Suprapubic skin (tissue), 4 donors: ENCODE results near the gene ISG20L2. TPM values are rescaled to one million over a fixed set of nuclear protein-coding genes. Genes with fewer than 3 reads are reported as not detected.
A peak's percentile ranks its signal among the peaks of the same experiment; 100 is the strongest.

Experiments used
- DNase-seq, 2 donors: peaks; one replicate each; pipeline ENCODE4 v3.0.0-alpha.2; 2019; ENCODE audit warnings: low spot score in 2 of 2
- H3K27ac ChIP-seq: fragments of 200-600 bp; sonication (generic); one replicate; pipeline ENCODE4 v1.5.1; 2019
- H3K27me3 ChIP-seq: fragments of 200-600 bp; sonication (generic); one replicate; pipeline ENCODE4 v1.5.1; 2019
- H3K36me3 ChIP-seq: fragments of 200-600 bp; sonication (generic); one replicate; pipeline ENCODE4 v1.5.1; 2019
- H3K4me1 ChIP-seq: fragments of 200-600 bp; sonication (generic); one replicate; pipeline ENCODE4 v1.5.1; 2019
- H3K4me3 ChIP-seq: fragments of 200-600 bp; sonication (generic); one replicate; pipeline ENCODE4 v1.5.1; 2019; ENCODE audit warnings: mild to moderate bottlenecking
- H3K9me3 ChIP-seq: fragments of 200-600 bp; sonication (generic); one replicate; pipeline ENCODE4 v1.5.1; 2019
- EP300 ChIP-seq: sonication (generic); formaldehyde crosslinking; IDR thresholded peaks from one replicate; pipeline ENCODE4 v1.6.1; 2017; ENCODE audit warnings: antibody characterized with exemption
- POLR2A ChIP-seq, 2 donors: fragments of 450-650 bp; IDR thresholded peaks; one replicate each; pipeline ENCODE4 v1.6.1; 2017; ENCODE audit warnings: antibody characterized with exemption in 2 of 2, mild to moderate bottlenecking in 2 of 2, moderate library complexity in 2 of 2
- POLR2AphosphoS5 ChIP-seq, 3 donors: sonication (generic); formaldehyde crosslinking; IDR thresholded peaks; one replicate each; pipeline ENCODE4 v1.6.1; 2017; ENCODE audit warnings: antibody characterized with exemption in 3 of 3
- WGBS: methylation state at CpG from one replicate; pipeline ENCODE4 v1.1.5; 2018; 5-methylcytosine and 5-hydroxymethylcytosine counted together
- total RNA-seq, 4 donors: library from RNA; depleted of rRNA; stranded (reverse); fragments of >200 nt; gene quantifications; one replicate each; pipeline ENCODE4 v1.1.0, GENCODE V29; 2016
- TF ChIP-seq, protein P1 (sequence below), 2 donors: fragments of 200-600 bp in 1 of 2; fragments of 450-650 bp in 1 of 2; sonication (generic) in 1 of 2; IDR thresholded peaks; one replicate each; pipeline ENCODE4 v1.5.1; 2016 to 2019; ENCODE audit warnings: antibody characterized with exemption in 2 of 2, mild to moderate bottlenecking in 1 of 2, moderate library complexity in 1 of 2

Gene ISG20L2
- total RNA-seq, 4 donors from 2014 or later, result 33.8 to 59.6 (median 38.9) TPM

DNA sequence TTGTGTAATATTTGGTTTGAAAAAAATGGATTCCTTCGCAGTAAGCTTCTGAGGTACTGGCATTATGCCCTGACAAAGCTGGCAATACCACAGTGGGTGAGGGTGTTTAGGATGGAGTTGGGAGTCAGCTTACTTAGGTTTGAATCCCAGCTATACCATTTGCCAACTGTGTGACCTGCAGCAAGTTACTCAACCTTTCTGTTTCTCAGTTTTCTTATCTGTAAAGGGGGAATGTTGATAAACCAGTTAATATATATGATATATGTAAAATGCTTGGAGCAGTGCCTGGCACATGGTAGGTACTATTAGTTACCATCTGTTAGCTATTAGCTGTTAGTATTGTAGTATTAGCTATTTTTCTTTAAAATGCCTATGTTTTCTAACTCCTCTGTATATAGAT, 27.8 kb upstream of the ISG20L2 start:
- DNase-seq, result no peak

DNA sequence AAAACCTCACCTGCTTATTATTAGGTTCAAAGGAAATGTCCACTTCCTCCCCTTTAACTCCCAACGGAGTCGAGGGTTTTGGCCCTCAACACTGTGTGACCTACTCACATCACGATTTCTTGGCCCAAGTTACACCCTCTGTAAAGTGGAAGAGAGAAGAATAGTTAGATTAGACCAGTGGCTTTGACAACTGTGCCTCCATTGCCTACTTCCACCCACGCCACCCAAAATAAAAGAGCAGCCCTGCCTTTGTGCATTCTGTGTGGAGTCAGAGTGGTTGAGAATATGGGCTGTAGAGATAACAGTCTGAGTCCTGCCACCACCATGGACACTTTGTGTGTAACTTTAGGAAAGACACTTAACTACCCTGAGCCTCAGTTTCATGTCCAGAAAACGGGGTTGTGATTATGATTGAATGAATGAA, 27.0 kb upstream of the ISG20L2 start:
- Histone ChIP-seq H3K4me3 (no peak overlapping the region), H3K9me3 (no peaks in the 10 kb centered on the region), H3K27ac (no peak overlapping the region), H3K27me3 (no peaks in the 10 kb centered on the region), H3K36me3 (no peaks in the 10 kb centered on the region), H3K4me1 (peaks cover 19% of the 10 kb centered on the region)
- no peak for TF ChIP-seq POLR2A (IDR thresholded peaks at IDR 0.05)
- TF ChIP-seq POLR2AphosphoS5 (IDR thresholded peaks at IDR 0.05), result no peak
- TF ChIP-seq EP300, result no peak
- TF ChIP-seq, protein P1, sequence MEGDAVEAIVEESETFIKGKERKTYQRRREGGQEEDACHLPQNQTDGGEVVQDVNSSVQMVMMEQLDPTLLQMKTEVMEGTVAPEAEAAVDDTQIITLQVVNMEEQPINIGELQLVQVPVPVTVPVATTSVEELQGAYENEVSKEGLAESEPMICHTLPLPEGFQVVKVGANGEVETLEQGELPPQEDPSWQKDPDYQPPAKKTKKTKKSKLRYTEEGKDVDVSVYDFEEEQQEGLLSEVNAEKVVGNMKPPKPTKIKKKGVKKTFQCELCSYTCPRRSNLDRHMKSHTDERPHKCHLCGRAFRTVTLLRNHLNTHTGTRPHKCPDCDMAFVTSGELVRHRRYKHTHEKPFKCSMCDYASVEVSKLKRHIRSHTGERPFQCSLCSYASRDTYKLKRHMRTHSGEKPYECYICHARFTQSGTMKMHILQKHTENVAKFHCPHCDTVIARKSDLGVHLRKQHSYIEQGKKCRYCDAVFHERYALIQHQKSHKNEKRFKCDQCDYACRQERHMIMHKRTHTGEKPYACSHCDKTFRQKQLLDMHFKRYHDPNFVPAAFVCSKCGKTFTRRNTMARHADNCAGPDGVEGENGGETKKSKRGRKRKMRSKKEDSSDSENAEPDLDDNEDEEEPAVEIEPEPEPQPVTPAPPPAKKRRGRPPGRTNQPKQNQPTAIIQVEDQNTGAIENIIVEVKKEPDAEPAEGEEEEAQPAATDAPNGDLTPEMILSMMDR (IDR thresholded peaks at IDR 0.05), result no peak
- no peak for DNase-seq
- WGBS, result 69% methylated on average over 5 of the region's 5 CpGs

More for the DNA sequence above, 27.8 kb upstream of the ISG20L2 start:
- Histone ChIP-seq H3K36me3 (no peaks in the 10 kb centered on the region), H3K4me1 (peaks cover 19% of the 10 kb centered on the region), H3K9me3 (no peaks in the 10 kb centered on the region), H3K27ac (no peak overlapping the region), H3K27me3 (no peaks in the 10 kb centered on the region), H3K4me3 (no peak overlapping the region)
- TF ChIP-seq POLR2A (IDR thresholded peaks at IDR 0.05) (no peak), EP300 (no peak), POLR2AphosphoS5 (IDR thresholded peaks at IDR 0.05) (no peak)
- TF ChIP-seq, protein P1 (IDR thresholded peaks at IDR 0.05), result no peak
- 81% methylated on average over 1 of the region's 1 CpG for WGBS

DNA sequence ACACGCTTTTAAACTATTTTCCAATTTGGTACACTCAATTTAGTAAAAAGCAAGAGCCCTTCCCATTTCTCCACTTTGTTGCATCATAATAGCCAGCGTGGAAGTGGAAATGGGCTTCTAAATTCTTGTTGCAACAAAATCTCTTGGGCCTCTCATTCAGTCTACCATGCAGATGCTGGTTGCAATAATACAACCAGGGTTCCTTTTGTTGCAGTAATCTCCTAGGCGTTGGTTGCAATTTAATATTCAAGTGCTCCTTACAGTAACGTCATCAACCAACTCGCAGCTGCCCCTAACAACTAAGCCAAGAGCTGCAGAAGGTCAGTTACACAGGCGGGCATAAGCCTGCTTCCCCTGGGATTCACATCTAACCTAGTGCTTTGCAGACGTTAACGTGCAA, 25.7 kb upstream of the ISG20L2 start:
- no peak for TF ChIP-seq POLR2A (IDR thresholded peaks at IDR 0.05)
- no peak for TF ChIP-seq POLR2AphosphoS5 (IDR thresholded peaks at IDR 0.05)
- TF ChIP-seq, protein P1 (IDR thresholded peaks at IDR 0.05), result no peak
- TF ChIP-seq EP300, result no peak
- H3K9me3 ChIP-seq, result no peaks in the 10 kb centered on the region
- DNase-seq, result no peak
- H3K4me1 ChIP-seq, result peaks cover 27% of the 10 kb centered on the region
- no peaks in the 10 kb centered on the region for H3K36me3 ChIP-seq
- H3K27me3 ChIP-seq, result no peaks in the 10 kb centered on the region
- H3K4me3 ChIP-seq, result no peak overlapping the region
- WGBS, result 87% methylated on average over 8 of the region's 8 CpGs
- H3K27ac ChIP-seq, result no peak overlapping the region

DNA sequence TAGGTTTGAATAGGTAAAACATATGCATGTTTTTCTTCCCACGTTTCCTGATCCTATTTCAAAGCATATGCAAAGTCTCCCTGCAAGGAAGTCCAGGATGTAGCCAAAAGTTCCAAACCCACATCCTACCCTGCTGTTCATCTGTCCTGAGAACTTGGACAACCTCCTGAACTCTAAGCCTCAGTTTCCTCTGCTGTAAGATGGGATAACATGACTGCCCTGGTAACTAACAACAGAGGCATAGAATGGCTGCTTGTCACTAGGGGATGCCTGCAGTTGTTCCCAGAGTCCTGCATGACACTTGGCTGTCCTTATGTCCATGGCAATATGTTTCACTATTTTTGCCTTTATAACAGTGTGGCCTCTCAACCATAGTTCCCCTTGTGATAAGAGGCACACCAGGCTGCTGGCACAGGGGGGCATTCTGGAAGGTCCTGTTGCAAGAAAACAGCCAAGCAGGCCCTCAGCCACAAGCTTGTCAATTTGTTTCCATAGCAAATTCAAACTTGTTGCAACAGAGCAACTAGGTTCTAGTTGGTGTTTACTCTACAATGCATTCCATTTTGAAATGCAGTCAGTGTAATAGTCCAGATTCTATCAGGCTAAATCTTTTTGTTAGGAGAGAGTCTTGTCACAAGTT, 24.4 kb upstream of the ISG20L2 start:
- Histone ChIP-seq H3K4me3 (peak overlapping the region; percentile 96), H3K27me3 (no peaks in the 10 kb centered on the region), H3K9me3 (no peaks in the 10 kb centered on the region), H3K27ac (peak overlapping the region; percentile 99), H3K4me1 (peaks cover 40% of the 10 kb centered on the region), H3K36me3 (no peaks in the 10 kb centered on the region)
- no peak for TF ChIP-seq EP300
- no peak for TF ChIP-seq POLR2AphosphoS5 (IDR thresholded peaks at IDR 0.05)
- TF ChIP-seq POLR2A (IDR thresholded peaks at IDR 0.05), result no peak
- WGBS, result 19% methylated on average over 1 of the region's 1 CpG
- DNase-seq, result no peak

DNA sequence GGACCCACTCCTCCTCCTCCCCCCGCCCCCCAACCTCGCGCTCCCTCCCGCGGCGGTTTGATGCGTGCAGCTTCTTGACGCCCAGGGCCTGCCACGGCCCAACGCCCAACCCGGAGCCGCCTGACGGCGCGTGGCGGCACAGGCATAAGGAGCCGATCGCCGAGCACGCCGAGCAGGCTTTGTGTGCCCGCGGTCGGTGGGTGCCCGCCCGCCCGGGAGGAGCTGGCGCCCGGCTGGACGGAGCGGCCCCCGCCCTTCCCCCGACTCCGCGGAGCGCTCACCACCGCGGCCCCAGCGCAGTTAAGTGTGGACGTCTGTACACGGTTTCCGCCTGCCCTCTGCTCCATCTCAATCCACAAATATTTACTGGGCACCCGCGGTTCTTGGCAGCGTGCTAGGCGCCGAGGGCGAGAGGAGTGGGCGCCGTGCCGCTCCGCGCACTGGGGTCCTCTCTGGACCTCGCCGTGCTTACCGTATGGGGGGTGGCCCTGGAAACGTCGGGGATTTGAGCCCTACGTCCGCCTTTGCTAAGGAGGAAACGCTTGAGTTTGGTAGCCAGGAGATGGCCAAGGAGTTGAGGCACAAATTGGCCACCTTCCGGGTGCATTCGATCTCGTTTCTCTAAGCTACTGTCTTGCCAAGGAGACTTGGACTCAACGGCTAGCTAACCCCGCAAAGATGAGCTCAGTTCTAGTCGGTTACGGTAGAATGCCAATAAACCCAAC, 23.4 kb upstream of the ISG20L2 start:
- Histone ChIP-seq H3K9me3 (no peaks in the 10 kb centered on the region), H3K27ac (peak overlapping the region; percentile 99), H3K4me1 (peaks cover 49% of the 10 kb centered on the region), H3K36me3 (no peaks in the 10 kb centered on the region), H3K4me3 (peak overlapping the region; percentile 96), H3K27me3 (no peaks in the 10 kb centered on the region)
- peak; percentile 99 for DNase-seq
- WGBS, result under 1% methylated on average over 35 of the region's 68 CpGs
- TF ChIP-seq POLR2AphosphoS5 (IDR thresholded peaks at IDR 0.05) (peak; percentile 40 to 97 (median 91)), EP300 (no peak), POLR2A (IDR thresholded peaks at IDR 0.05) (no peak)
- TF ChIP-seq, protein P1 (IDR thresholded peaks at IDR 0.05), result peak in 1 of 2 donors; percentile 13
